Activated T-helper 1 cell treated with anti-CD3 and anti-CD28 coated beads, Interleukin-12 subunit alpha, Interleukin-12 subunit beta, Interleukin-2, Interleukin-4 antibody, amounts not matched to agents 30 ng/mL and 10 ng/mL and 1 ng/mL, durations not matched to agents 14 hours and 24 hours and 36 hours (primary cell): ENCODE data around the gene FOXO3. TPM values are rescaled to one million over a fixed set of nuclear protein-coding genes. Genes with fewer than 3 reads are reported as not detected.

ENCODE experiments used
- DNase-seq: peaks from one replicate; pipeline ENCODE4 v3.0.0; 2021; ENCODE audit warnings: low spot score
- H3K27ac Mint-ChIP-seq: one replicate; pipeline ENCODE4 v1.8.0; 2021; ENCODE audit warnings: mild to moderate bottlenecking, mixed read lengths
- H3K27me3 Mint-ChIP-seq: one replicate; pipeline ENCODE4 v1.8.0; 2022; ENCODE audit warnings: mild to moderate bottlenecking, moderate library complexity, mixed read lengths; ENCODE audit not compliant: insufficient read depth
- H3K36me3 Mint-ChIP-seq: one replicate; pipeline ENCODE4 v1.8.0; 2021; ENCODE audit warnings: low read depth, mixed read lengths
- H3K4me1 Mint-ChIP-seq: one replicate; pipeline ENCODE4 v1.8.0; 2021; ENCODE audit warnings: low read depth, mixed read lengths
- H3K4me3 Mint-ChIP-seq: one replicate; pipeline ENCODE4 v1.8.0; 2021; ENCODE audit warnings: mild to moderate bottlenecking, moderate library complexity, mixed read lengths
- H3K9me3 Mint-ChIP-seq: one replicate; pipeline ENCODE4 v1.8.0; 2021; ENCODE audit warnings: mixed read lengths
- intact Hi-C: fragments of 100-400 bp; cut with micrococcal nuclease; formaldehyde crosslinking; loops from one replicate; pipeline ENCODE4 v1.15.1; 2024
- total RNA-seq: library from RNA; stranded (reverse); gene quantifications from 2 replicates; pipeline ENCODE4 v1.2.3, GENCODE V29; 2022

FOXO3 gene
- total RNA-seq, 1 donor from 2014 or later, result 8.6 TPM

- H3K27ac Mint-ChIP-seq, result no peak overlapping the region
- no peak for DNase-seq
These were observed 60.4 kb downstream of the FOXO3 start for GRCh38 chr6:108621117-108621516.

GRCh38 chr6:108622641-108623298 is 62.1 kb downstream of the FOXO3 start:
- Mint-ChIP-seq H3K4me1 (peaks cover 8% of the 10 kb centered on the region), H3K9me3 (no peaks in the 10 kb centered on the region), H3K36me3 (no peaks in the 10 kb centered on the region), H3K27ac (no peak overlapping the region), H3K27me3 (peaks cover 4% of the 10 kb centered on the region), H3K4me3 (no peak overlapping the region)
- intact Hi-C loops, result no loop called here
- DNase-seq, result no peak

More at GRCh38 chr6:108621117-108621516, 60.4 kb downstream of the FOXO3 start:
- peaks cover 7% of the 10 kb centered on the region for H3K4me1 Mint-ChIP-seq
- intact Hi-C loops, result no loop called here
- peaks cover 2% of the 10 kb centered on the region for H3K27me3 Mint-ChIP-seq
- H3K4me3 Mint-ChIP-seq, result no peak overlapping the region
- no peaks in the 10 kb centered on the region for H3K9me3 Mint-ChIP-seq
- no peaks in the 10 kb centered on the region for H3K36me3 Mint-ChIP-seq

- H3K27me3 Mint-ChIP-seq, result peaks cover 5% of the 10 kb centered on the region
- H3K4me1 Mint-ChIP-seq, result peaks cover 17% of the 10 kb centered on the region
- DNase-seq, result no peak
- intact Hi-C loops, result no loop called here
- H3K27ac Mint-ChIP-seq, result no peak overlapping the region
- no peaks in the 10 kb centered on the region for H3K36me3 Mint-ChIP-seq
- H3K4me3 Mint-ChIP-seq, result no peak overlapping the region
- no peaks in the 10 kb centered on the region for H3K9me3 Mint-ChIP-seq
These were observed 63.3 kb downstream of the FOXO3 start for GRCh38 chr6:108623995-108624394.

- Mint-ChIP-seq H3K4me1 (peaks cover 30% of the 10 kb centered on the region), H3K9me3 (no peaks in the 10 kb centered on the region), H3K27ac (no peak overlapping the region), H3K27me3 (peaks cover 10% of the 10 kb centered on the region), H3K36me3 (no peaks in the 10 kb centered on the region), H3K4me3 (no peak overlapping the region)
- no peak for DNase-seq
- intact Hi-C loops, result no loop called here
These were observed 64.9 kb downstream of the FOXO3 start for GRCh38 chr6:108625581-108625980.

GRCh38 chr6:108626777-108627176 is 66.1 kb downstream of the FOXO3 start:
- Mint-ChIP-seq H3K27me3 (peaks cover 10% of the 10 kb centered on the region), H3K36me3 (no peaks in the 10 kb centered on the region)

GRCh38 chr6:108627692-108628550 is 67.2 kb downstream of the FOXO3 start:
- Mint-ChIP-seq H3K27me3 (peaks cover 10% of the 10 kb centered on the region), H3K4me3 (no peak overlapping the region), H3K9me3 (no peaks in the 10 kb centered on the region), H3K27ac (no peak overlapping the region), H3K36me3 (no peaks in the 10 kb centered on the region), H3K4me1 (peaks cover 31% of the 10 kb centered on the region)
- intact Hi-C loops, result no loop called here
- DNase-seq, result no peak

More at GRCh38 chr6:108626777-108627176, 66.1 kb downstream of the FOXO3 start:
- Mint-ChIP-seq H3K4me1 (peaks cover 31% of the 10 kb centered on the region), H3K27ac (no peak overlapping the region), H3K4me3 (no peak overlapping the region), H3K9me3 (no peaks in the 10 kb centered on the region)
- DNase-seq, result no peak
- intact Hi-C loops, result no loop called here

- Mint-ChIP-seq H3K9me3 (no peaks in the 10 kb centered on the region), H3K4me3 (peak overlapping the region; percentile 3), H3K4me1 (peaks cover 31% of the 10 kb centered on the region), H3K36me3 (no peaks in the 10 kb centered on the region), H3K27ac (peak overlapping the region; percentile 9), H3K27me3 (peaks cover 10% of the 10 kb centered on the region)
- no peak for DNase-seq
- intact Hi-C loops, result loop anchor here (1.0 to 5.0 kb wide), 2 partner anchors 66 to 152 kb away; no protein-coding TSS in a partner anchor
These were observed 69.5 kb downstream of the FOXO3 start for GRCh38 chr6:108630050-108630714.

- H3K4me3 Mint-ChIP-seq, result no peak overlapping the region
- intact Hi-C loops, result loop anchor here (5.0 kb wide), 1 partner anchor 150 kb away; no protein-coding TSS in a partner anchor
- no peaks in the 10 kb centered on the region for H3K9me3 Mint-ChIP-seq
- DNase-seq, result no peak
- H3K27me3 Mint-ChIP-seq, result peaks cover 18% of the 10 kb centered on the region
- H3K36me3 Mint-ChIP-seq, result no peaks in the 10 kb centered on the region
- H3K27ac Mint-ChIP-seq, result no peak overlapping the region
- H3K4me1 Mint-ChIP-seq, result peaks cover 42% of the 10 kb centered on the region
These were observed 71.7 kb downstream of the FOXO3 start for GRCh38 chr6:108632441-108632840.

GRCh38 chr6:108633436-108633835 is 72.7 kb downstream of the FOXO3 start:
- no peak overlapping the region for H3K4me3 Mint-ChIP-seq

GRCh38 chr6:108635505-108636226 is 74.9 kb downstream of the FOXO3 start:
- intact Hi-C loops, result no loop called here
- Mint-ChIP-seq H3K4me3 (no peak overlapping the region), H3K27ac (no peak overlapping the region), H3K4me1 (peaks cover 26% of the 10 kb centered on the region), H3K9me3 (no peaks in the 10 kb centered on the region), H3K27me3 (peaks cover 10% of the 10 kb centered on the region), H3K36me3 (no peaks in the 10 kb centered on the region)
- DNase-seq, result peak; percentile 21

More at GRCh38 chr6:108633436-108633835, 72.7 kb downstream of the FOXO3 start:
- intact Hi-C loops, result loop anchor here (5.0 kb wide), 1 partner anchor 149 kb away; no protein-coding TSS in a partner anchor
- Mint-ChIP-seq H3K27ac (no peak overlapping the region), H3K4me1 (peaks cover 42% of the 10 kb centered on the region), H3K9me3 (no peaks in the 10 kb centered on the region), H3K27me3 (peaks cover 15% of the 10 kb centered on the region), H3K36me3 (no peaks in the 10 kb centered on the region)
- DNase-seq, result no peak

GRCh38 chr6:108637963-108638362 is 77.2 kb downstream of the FOXO3 start:
- intact Hi-C loops, result no loop called here
- peaks cover 19% of the 10 kb centered on the region for H3K4me1 Mint-ChIP-seq
- no peaks in the 10 kb centered on the region for H3K9me3 Mint-ChIP-seq
- H3K36me3 Mint-ChIP-seq, result no peaks in the 10 kb centered on the region
- H3K4me3 Mint-ChIP-seq, result no peak overlapping the region
- peaks cover 10% of the 10 kb centered on the region for H3K27me3 Mint-ChIP-seq
- no peak for DNase-seq
- H3K27ac Mint-ChIP-seq, result no peak overlapping the region

GRCh38 chr6:108638993-108639392 is 78.3 kb downstream of the FOXO3 start:
- intact Hi-C loops, result no loop called here
- Mint-ChIP-seq H3K27ac (no peak overlapping the region), H3K36me3 (no peaks in the 10 kb centered on the region), H3K9me3 (no peaks in the 10 kb centered on the region), H3K4me3 (no peak overlapping the region), H3K27me3 (peaks cover 16% of the 10 kb centered on the region), H3K4me1 (peaks cover 19% of the 10 kb centered on the region)
- DNase-seq, result no peak
